CD1c-positive myeloid dendritic cell (primary cell): Measurements from ENCODE around the gene ZGRF1.
A peak's percentile ranks its signal among the peaks of the same experiment; 100 is the strongest.
"Not testable (repeated sequence)": the region's sequence is repeated elsewhere in the genome, so short reads cannot be mapped to it uniquely, and the experiment has no call there.

ENCODE experiments used
- DNase-seq: peaks from one replicate; pipeline ENCODE4 v3.0.0-alpha.2; 2016; ENCODE audit errors: extremely low spot score

ZGRF1 gene

DNA sequence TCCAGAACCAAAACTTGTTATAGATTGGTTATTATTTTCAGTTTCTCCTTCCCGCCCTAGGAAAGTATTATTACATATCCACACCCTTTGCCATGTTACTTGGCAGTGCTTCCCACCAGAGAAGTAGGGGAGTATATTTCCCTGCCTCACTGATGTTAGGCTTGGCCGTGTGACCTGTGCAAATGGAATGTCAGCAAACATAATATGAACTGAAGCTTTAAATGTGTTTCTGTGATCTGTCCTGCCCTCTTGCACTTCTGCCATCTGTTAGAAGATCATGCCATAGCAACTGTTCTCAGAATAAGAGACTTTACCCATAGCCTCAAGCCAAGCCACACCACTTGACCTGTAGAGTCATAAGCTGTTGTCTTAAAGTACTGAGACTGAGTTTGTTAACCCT lies 84.0 kb downstream of the ZGRF1 start:
- DNase-seq, result no peak

GRCh38 chr4:112550728-112551127 lies 86.0 kb downstream of the ZGRF1 start:
- no peak for DNase-seq

- no peak for DNase-seq
Observed at GRCh38 chr4:112546476-112546875, 90.2 kb downstream of the ZGRF1 start.

DNA sequence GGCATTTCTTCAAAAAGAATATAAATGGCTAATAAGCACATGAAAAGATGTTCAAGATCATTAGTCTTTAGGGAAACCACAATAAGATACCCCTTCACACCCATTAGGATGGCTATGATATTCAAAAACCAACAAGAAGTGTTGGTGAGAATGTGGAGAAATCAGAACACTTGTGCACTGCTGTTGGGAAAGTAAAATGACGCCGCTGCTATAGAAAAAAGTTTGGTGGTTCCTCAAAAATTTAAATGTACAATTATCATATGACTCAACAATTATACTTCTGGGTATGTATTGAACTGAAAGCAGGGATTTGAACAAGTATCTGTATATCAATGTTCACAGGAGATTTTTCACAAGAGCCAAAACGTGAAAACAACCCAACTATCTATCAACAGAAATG lies 91.4 kb downstream of the ZGRF1 start:
- peak; percentile 28 for DNase-seq

DNA sequence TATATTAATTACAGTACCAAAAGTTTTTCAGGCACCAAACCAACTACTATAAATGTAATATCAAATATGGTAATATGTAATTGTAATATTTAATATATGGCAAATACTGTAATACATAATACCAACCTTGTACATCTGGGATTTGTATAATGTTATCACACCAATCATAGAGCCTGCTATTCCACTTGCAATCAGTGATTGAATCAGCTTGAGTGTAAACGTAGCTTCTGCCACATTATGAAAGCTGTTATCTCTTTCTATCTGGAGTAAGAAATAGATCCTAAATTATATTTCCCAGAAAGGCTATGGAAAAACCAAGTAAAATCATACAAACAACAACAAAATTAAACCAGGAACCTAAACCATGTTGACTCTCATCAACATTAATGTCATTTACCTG lies 96.0 kb downstream of the ZGRF1 start:
- DNase-seq, result no peak

DNA sequence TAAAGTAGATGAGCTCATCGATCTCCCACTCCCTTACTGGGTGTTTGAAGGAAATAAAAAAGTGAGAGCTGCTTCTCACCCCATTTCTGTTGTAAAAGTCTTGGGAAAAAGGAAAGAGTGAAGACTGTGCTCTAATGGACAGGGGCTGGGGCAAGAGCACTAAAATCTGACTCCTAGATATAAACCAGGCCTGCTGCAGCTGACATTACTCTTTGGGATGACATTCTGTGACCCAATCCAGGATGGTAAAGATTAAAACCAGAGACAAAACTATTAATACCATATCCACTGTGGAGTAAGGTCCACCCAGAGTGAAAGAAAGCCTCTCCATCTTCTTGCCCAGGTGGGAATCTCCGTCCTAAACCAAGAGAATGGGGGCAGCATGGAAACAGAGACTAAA lies 100.6 kb downstream of the ZGRF1 start:
- no peak for DNase-seq

DNA sequence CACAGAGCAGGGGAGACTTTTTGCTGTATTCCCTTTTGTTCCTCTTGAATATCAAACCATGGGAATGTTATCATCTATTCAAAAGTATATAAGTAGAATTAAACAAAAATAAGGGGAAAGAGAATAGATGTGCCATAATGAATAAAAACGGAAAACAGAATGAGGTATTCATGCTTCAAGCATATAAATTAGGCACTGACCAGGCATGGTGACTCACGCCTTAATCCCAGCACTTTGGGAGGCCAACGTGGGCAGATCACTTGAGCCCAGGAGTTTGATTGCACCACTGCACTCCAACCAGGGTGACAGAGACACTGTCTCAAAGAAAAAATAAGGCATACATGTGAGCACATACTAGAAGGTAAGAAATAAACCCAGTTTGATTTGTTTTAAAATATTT lies 104.4 kb downstream of the ZGRF1 start:
- DNase-seq, result no peak

DNA sequence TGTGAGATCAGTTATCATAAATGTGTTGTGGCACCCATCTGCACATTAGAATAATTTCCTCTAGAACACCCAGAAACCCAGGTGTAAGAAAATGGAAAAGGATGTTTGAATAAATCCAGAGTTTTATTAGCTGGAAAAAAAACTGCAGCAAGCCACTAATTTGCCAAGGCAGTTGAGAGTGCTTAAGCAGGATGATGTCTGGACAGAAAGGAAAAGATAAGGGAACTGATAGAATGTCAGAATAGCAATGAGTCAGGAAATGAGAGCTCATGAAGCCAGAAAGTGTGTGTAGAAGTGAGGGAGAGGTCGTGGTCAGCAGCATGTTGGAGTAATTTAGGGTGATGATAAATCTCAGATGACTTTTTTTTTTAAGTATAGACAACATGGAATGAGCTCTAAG lies 105.6 kb downstream of the ZGRF1 start:
- no peak for DNase-seq

- no peak for DNase-seq
Observed at GRCh38 chr4:112526061-112526460, 110.6 kb downstream of the ZGRF1 start.

DNA sequence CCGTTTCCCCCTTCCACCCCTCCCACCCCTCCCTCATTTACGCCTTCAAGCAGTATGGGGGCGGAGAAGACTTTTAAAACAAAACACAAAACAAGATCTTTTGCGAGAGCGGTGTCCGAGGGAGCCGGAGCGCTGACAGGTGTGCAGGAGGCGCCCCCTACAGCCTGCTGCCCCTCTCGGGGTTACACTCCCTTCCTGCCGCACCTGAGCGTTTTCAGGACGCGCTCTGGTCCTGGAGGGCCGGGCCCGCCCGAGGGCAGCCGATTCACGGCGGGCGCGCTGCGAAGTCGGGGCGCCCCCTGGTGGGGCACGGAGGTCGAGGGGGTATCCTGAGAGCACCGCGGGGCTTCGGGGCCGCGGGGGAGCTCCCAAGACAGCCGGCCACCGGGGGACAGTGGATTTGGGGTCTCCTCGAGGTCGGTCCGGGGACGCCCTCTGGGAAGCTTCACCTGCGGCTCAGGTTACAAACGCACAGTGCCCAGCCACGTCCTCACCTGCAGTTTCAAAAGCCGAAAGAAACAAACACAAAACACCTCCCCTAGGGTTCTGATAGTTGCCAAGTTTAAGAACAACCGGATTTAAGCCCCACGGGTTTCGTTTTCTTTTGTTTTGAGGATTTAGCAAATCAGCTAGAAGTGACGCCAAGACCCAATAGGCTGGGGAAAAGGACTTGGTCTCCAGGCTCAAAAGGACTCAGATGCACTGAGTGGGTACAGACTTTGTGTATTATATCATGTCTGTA lies 112.8 kb downstream of the ZGRF1 start:
- peak; percentile 73 for DNase-seq

DNA sequence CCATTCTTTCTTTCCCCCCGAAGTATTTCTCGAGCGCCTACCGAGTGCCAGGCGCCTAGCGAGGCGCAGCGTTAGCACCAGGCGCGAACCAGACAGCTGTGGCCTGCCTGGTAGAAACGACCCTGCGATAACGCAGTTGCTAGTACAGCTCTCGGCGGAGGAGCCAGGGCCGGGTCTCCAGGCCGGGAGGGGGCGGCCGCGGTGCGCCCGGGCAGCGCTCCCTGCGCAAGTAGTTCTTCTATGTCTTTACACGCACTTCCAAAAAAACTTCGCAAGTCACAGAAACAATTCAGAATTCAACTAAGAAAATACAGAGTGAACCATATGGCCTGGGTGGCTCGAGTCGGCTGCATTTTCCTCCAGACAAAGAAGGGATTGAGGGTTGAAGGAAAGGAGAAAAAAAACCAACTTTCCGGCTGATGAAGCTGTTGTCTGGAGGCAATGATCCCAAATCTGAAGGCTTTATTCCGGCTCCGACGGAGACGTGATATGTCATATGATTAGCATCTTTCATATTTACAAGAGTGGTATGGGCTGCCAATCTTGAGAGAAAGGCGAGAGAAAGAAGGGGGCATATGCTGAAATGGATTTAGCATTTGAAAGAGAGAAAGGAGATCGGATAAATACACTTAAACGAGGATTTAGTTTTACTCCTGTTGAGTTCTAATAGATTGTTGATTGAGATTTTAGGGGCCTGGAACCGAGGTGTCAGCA lies 113.5 kb downstream of the ZGRF1 start:
- no peak for DNase-seq

DNA sequence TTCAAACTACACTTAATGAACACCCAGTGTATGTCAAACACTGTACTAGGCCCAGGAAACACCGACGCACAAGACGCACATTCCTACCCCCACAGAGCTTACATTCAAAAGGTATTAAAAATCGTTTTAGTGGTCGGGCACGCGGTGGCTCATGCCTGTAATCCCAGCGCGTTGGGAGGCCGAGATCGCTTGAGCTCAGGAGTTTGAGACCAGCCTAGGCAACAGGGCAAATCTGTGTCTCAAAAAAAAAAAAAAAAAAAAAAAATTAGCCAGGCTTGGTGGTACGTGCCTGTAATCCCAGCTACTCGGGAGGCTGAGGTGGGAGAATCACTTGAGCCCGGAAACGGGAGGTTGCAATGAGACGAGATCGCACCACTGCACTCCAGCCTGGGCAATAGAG lies 114.3 kb downstream of the ZGRF1 start:
- DNase-seq, result not testable (repeated sequence)

DNA sequence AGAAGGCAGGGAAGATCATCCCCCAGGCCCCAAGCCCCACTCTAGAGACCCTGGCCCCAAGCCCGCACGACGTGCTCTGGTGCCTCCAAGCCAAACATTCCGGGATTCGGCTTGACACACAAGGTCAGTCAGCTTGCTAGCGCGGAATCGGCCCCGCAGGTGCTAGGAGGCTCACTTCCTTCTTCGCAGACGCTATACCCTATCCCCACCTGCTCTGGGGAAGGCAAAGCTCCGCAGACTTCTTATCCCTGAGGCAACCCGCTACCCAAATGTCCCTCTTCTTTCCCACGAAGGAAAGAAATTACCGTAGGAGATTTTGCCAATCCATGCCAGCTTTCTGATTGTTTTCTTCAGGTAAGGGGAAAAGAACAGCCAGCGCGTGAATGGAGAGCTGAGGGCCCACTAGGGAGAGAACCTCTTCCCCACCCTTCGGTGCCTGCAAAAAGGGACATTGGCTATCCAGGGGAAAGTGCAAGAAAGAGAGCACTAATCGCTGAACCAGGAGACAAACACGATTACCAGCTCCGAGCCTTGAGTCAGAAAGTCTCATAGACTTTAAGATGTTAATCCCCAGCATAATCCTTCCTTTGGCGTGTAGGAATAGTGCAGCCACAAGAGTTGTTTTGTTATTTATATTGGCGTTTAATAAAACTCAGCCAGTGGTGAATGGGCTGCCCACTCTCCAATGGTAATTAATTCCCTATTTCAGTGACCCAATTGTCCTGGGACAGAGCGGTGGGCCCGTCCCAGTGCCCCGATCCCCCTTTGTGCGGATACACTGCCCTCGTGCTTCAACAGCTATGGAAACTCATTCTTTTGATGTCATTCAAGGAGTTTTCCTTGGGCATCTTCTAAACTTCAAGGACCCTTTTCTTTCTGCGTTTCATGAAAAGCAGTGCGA lies 115.3 kb downstream of the ZGRF1 start:
- DNase-seq, result no peak

DNA sequence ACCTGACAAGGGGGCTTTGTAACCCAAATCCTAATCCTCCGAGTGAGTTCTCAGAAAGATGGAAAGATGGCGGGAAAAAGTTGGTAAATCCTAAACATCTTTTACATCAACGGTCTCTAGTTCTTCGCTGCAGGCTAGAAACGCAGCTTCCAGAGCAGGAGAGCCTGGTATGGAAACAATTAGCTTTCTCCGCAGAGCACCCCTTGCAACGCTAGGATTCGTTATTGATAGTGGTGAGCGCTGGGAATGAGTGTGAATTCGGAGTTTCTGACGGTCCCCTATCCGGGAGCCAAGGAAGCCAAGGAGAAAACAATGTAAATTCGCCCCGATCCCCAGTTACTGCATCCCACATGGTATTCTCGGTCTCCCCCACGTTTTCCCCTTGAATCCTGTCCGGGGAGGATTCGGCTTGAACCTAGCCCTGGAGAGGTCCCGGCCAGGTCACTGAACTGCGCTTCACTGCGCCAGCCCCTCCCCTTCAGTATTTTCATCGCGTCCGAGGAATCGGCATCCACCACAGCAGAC lies 116.0 kb downstream of the ZGRF1 start:
- no peak for DNase-seq

DNA sequence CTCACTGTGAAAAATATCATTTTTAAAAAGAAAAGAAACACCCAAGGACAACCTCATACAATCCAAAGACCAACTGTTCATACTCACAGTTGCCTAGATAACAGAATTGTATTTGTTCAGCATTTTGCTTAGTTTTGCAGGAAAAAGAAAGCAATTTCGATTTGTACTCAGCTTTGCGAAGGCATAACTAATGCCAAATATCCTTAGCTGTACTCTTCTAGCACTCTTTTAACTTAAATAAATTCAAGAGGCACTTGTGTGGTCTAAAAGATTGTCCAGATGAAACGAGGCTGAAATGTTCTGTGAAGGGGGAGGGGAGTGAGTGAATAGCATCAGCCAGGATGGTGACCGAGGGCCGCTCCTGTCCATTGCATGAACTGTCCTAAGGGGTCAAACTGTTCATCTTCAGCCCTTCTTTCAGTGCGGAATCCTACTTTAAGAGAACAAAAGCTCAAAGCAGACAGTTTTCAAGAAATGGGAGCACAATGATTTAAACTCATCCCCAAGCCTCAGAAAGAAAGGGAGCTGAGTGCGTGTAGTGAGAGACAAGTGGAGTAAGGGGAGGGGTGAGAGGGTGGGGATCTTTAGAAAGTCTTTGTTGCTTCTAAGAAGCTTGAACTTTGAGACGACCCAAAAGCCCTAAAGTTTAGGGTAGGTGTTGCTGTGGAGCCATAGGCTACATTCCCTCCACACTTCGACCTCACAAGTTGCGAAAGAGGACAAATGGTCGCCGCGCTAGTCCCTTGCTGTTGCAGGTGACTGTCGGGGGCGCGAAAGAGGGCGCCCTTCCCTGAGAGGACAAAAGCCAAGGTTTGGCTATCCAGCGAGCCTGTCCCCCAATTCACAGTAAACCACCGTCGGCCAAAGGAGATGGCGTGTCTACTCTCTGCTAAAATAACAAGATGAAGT lies 116.8 kb downstream of the ZGRF1 start:
- no peak for DNase-seq

DNA sequence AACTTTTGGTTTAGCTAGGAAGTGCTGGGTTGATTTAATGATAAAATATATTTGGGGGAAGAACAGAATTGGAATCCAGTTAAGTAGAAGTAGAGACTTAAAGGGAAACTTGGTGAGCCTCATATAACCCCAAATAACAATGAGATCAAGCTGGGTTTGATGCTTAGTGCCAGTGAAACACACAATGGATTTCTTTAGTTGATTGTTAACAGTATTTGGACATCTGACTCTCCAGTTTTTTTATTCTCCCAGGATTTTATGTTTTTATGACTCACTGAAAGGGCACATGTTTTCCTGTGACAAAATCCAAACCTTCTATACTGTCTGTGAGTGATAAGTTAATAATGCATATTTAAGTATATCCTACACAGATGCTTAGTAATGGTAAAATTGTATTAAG lies 118.0 kb downstream of the ZGRF1 start:
- no peak for DNase-seq

DNA sequence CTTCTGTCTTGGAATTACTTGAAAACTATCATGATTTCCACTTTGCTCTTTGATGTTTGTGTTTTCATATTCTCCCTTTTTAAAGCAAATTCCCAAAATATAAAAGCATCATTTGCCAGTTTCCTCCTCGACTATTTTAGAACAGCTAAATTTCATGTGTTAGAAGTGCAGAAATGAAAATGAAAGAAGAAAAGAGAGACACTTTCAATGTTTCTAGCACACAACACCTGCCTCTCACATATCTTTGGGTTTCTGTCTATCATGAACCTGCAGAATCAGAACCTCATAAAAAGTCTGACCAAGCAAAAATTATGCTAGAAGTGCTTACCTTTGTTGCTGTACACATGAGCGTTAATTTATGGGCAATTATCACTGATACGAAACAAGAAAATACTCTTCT lies 118.8 kb downstream of the ZGRF1 start:
- no peak for DNase-seq

- DNase-seq, result no peak
Observed at GRCh38 chr4:112517067-112517634, 119.6 kb downstream of the ZGRF1 start.

- DNase-seq, result no peak
Observed at GRCh38 chr4:112516471-112517066, 120.1 kb downstream of the ZGRF1 start.

DNA sequence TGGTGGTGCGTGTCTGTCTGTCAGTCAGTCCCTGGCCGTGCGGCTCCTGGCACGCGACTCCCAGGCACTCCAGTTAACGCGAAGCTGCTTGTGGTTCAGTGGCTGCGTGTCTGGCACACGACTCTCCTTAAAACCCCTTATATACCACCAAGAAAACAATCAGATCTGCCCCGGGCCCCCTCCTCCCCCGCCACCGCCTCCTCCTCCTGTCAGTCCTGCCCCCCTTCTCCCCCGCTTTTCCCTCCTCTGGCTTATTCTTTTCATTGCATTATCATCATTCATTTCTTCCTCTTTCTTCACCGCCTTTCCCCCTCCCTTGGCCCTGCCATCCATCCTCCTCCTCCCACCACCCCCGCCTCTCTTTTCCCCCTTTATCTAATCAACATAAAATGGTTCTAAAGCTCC lies 120.6 kb downstream of the ZGRF1 start, which contains the start of gene NEUROG2:
TSS of gene NEUROG2 (minus strand) at position 115 of the 405 bp plus-strand sequence. CDS start 705 bp downstream, outside the sequence.
- DNase-seq, result no peak
